ENCODE results near the gene DPM2.

Gene DPM2

DNA sequence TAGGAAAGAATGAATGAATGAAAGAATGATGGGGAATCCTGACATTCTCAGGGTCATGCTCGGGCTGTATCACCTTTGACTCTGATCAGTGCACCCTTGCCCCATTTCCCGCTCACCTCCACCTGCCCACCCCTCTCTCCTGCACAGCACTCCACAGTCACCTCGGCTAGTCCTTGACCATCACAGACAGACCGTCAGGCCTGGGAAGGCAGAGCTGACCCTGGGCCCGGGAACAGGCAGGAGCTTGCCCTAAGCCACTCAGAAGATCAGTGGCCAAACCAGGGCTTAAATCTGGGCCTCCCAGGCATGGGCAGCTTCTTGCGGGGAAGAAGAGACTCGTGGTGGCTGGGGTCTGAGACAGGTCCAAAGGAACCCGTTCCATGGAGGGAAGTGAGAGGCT, 41.8 kb downstream of the DPM2 start:
- no peak for DNase-seq

GRCh38 chr9:127893392-127893791, 44.3 kb downstream of the DPM2 start:
- no peak for DNase-seq

GRCh38 chr9:127892831-127893230, 44.8 kb downstream of the DPM2 start:
- no peak for DNase-seq

GRCh38 chr9:127890053-127890452, 47.6 kb downstream of the DPM2 start:
- no peak for DNase-seq

GRCh38 chr9:127887792-127888191, 49.9 kb downstream of the DPM2 start:
- DNase-seq: no peak

DNA sequence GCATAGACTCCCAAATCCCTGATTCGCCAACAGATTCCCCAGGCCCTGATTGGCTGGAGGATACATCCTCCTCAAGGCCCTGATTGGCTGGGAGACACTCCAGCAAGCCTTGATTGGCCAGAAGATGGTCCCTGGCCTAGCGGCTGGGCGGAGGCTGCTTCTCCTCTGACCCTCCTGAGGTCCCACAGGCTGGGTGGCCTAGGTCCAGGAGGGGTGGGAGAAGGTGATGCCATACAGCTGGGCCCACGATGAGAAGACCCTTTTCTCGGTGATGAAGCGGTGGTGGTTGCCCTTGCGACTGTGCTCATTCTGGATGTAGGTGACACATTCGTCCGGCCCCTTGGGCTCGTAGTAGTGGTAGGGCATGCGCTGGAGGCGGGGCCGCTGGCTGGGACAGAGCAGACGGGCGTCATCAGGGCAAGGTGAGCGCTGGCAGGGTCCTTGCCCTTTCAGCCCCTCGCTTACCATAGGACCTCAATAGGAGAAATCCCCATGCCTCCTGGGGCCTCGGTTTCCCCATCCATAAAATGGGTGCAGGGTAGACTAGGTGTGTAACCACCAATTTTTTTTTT, 51.2 kb downstream of the DPM2 start:
- DNase-seq: no peak

DNA sequence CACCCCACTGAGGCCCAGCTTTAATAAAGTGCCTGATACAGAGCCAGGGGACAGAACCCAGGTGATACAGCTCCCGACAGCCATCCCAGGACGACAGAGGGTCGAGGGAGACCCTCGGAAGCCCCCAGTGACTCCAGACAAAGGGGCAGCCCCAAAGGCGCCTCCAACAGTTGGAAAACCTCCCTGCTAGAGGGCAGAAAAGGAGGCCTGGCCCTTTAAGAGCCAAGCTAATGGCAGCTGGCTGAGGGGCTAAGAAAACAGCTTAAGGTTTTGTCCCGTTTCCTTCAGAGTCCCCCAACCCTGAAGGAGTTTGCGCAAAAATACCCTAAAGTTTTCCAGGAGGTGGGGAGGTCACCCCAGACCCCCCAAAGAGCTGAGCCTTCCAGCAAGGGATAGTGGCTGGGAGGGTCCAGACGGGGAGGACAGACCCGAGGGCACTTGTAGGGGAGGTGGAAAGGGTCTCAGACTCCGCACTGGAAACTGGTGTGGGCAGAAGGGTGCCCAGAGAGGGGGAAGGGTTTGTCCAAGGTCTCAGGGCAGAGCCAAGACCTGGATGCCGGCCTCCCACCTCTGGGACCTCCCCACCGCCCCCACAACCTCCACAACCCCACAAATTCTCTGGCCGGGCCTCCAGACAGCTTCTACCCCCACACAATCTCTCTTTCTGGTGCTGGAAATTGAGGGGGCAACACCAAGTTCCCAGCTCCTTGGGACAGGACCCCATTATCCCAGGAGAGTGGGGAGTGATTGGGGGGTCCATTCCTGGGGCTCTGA, 52.0 kb downstream of the DPM2 start:
- no peak for DNase-seq

Measured in activated effector memory CD4-positive, alpha-beta T cell treated with anti-CD3 and anti-CD28 coated beads, Interleukin-2, amount 50 U/mL, for 16 hours (primary cell).